Urothelium cell line (cell line): ENCODE data around the gene SMPD3.

Experiments
- DNase-seq: peaks from one replicate; pipeline ENCODE4 v3.0.0; 2011; ENCODE audit warnings: low spot score, mixed read lengths
- FAIRE-seq: peaks from 2 replicates; lab custom pipeline; 2011; peaks lifted over from hg19 to GRCh38; lab: Jason Lieb, UNC

The SMPD3 gene

GRCh38 chr16:68408428-68408827 lies 39.9 kb downstream of the SMPD3 start:
- DNase-seq, result no peak
- FAIRE-seq, result no peak

- FAIRE-seq (no peak), DNase-seq (peak; percentile 33)
Observed at GRCh38 chr16:68406458-68407152, 41.7 kb downstream of the SMPD3 start.

- FAIRE-seq (no peak), DNase-seq (no peak)
Observed at GRCh38 chr16:68404736-68405345, 43.5 kb downstream of the SMPD3 start.

GRCh38 chr16:68403704-68404103 lies 44.6 kb downstream of the SMPD3 start:
- DNase-seq, result no peak
- FAIRE-seq, result no peak

- no peak for DNase-seq
- FAIRE-seq, result no peak
Observed at GRCh38 chr16:68403177-68403576, 45.1 kb downstream of the SMPD3 start.

GRCh38 chr16:68402748-68403040 lies 45.6 kb downstream of the SMPD3 start:
- FAIRE-seq (no peak), DNase-seq (no peak)

GRCh38 chr16:68401871-68402747 lies 46.2 kb downstream of the SMPD3 start:
- FAIRE-seq (no peak), DNase-seq (peak; percentile 42)

- DNase-seq (no peak), FAIRE-seq (no peak)
Observed at GRCh38 chr16:68400924-68401460, 47.3 kb downstream of the SMPD3 start.

- DNase-seq, result no peak
- FAIRE-seq, result no peak
Observed at GRCh38 chr16:68400083-68400923, 48.0 kb downstream of the SMPD3 start.

- DNase-seq (no peak), FAIRE-seq (no peak)
Observed at GRCh38 chr16:68399456-68399855, 48.9 kb downstream of the SMPD3 start.

- DNase-seq (no peak), FAIRE-seq (no peak)
Observed at GRCh38 chr16:68397710-68398201, 50.6 kb downstream of the SMPD3 start.

- peak; percentile 31 for DNase-seq
- FAIRE-seq, result no peak
Observed at GRCh38 chr16:68396481-68396880, 51.8 kb downstream of the SMPD3 start.

GRCh38 chr16:68395815-68396214 lies 52.5 kb downstream of the SMPD3 start:
- DNase-seq, result no peak
- no peak for FAIRE-seq

- FAIRE-seq (no peak), DNase-seq (no peak)
Observed at GRCh38 chr16:68395167-68395786, 53.0 kb downstream of the SMPD3 start.

GRCh38 chr16:68393333-68393732 lies 55.0 kb downstream of the SMPD3 start:
- FAIRE-seq (no peak), DNase-seq (no peak)

- no peak for DNase-seq
- FAIRE-seq, result no peak
Observed at GRCh38 chr16:68389750-68390371, 58.4 kb downstream of the SMPD3 start.

- no peak for DNase-seq
- no peak for FAIRE-seq
Observed at GRCh38 chr16:68389006-68389405, 59.3 kb downstream of the SMPD3 start.

GRCh38 chr16:68388124-68388523 lies 60.2 kb downstream of the SMPD3 start:
- FAIRE-seq, result no peak

GRCh38 chr16:68387301-68387700 lies 61.0 kb downstream of the SMPD3 start:
- FAIRE-seq (no peak), DNase-seq (no peak)

More at GRCh38 chr16:68388124-68388523, 60.2 kb downstream of the SMPD3 start:
- no peak for DNase-seq

- FAIRE-seq (no peak), DNase-seq (no peak)
Observed at GRCh38 chr16:68386628-68387027, 61.7 kb downstream of the SMPD3 start.
